ENCODE measurements around the gene CERS6. TPM values are rescaled to one million over a fixed set of nuclear protein-coding genes. Genes with fewer than 3 reads are reported as not detected.
"Not testable (repeated sequence)": the region's sequence is repeated elsewhere in the genome, so short reads cannot be mapped to it uniquely, and the experiment has no call there.

Gene CERS6
- total RNA-seq, 3 donors from 2014 or later: 36.4 to 46.4 (median 44.8) TPM

DNA sequence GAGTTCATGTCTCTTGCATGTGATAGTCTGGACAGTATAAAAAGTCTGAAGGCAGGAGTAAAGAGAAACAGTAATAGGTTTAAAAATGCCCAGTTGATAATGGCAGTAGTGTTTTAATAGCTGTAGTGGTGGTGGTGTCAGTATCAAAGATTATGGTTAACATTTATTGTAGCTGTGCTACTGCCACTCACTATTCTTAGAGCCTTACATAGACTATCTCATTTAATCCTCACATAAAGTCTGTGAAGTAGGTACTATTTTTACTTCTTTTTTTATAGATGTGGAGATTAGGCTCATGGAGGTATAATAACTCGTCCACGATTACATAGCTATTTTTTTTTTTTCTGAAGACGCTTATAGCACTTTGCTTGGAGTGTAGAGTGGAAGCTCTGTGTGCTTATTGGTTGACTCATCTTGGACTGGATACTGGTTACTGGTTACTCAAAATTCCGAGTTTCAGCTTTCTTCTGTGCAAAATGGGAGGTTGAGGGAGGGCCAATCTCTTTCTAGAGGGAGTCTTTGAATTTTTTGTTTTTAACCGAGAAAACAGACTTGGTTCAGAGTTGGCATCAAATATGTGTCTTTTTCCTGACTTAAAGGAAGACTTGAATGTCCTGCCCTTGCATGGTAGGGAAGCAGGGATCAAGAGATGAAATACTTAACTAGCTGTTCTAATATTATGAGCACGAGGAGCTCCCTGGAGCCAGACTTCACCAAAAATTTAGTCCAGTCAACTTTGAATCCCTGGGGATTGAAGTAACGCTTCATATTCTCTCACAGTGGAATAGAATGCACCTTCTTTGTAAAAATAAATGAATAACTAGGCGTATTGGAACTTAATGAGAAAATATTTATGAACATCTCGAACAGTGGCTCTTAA is 27.1 kb downstream of the CERS6 start:
- H3K4me1 ChIP-seq: no peaks in the 10 kb centered on the region
- DNase-seq (ENCODE audit: low spot score in 2 of 2): no peak
- TF ChIP-seq POLR2AphosphoS5 (IDR thresholded peaks at IDR 0.05): no peak
- no peak for TF ChIP-seq POLR2A (IDR thresholded peaks at IDR 0.05)
- TF ChIP-seq, protein P1, sequence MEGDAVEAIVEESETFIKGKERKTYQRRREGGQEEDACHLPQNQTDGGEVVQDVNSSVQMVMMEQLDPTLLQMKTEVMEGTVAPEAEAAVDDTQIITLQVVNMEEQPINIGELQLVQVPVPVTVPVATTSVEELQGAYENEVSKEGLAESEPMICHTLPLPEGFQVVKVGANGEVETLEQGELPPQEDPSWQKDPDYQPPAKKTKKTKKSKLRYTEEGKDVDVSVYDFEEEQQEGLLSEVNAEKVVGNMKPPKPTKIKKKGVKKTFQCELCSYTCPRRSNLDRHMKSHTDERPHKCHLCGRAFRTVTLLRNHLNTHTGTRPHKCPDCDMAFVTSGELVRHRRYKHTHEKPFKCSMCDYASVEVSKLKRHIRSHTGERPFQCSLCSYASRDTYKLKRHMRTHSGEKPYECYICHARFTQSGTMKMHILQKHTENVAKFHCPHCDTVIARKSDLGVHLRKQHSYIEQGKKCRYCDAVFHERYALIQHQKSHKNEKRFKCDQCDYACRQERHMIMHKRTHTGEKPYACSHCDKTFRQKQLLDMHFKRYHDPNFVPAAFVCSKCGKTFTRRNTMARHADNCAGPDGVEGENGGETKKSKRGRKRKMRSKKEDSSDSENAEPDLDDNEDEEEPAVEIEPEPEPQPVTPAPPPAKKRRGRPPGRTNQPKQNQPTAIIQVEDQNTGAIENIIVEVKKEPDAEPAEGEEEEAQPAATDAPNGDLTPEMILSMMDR (IDR thresholded peaks at IDR 0.05): no peak
- H3K27me3 ChIP-seq: no peaks in the 10 kb centered on the region
- intact Hi-C loops (cut with DNase I; ENCODE audit: low total_unique reads): no loop called here
- no peak overlapping the region for H3K4me3 ChIP-seq
- H3K9me3 ChIP-seq: no peaks in the 10 kb centered on the region
- no peak overlapping the region for H3K27ac ChIP-seq
- no peaks in the 10 kb centered on the region for H3K36me3 ChIP-seq

DNA sequence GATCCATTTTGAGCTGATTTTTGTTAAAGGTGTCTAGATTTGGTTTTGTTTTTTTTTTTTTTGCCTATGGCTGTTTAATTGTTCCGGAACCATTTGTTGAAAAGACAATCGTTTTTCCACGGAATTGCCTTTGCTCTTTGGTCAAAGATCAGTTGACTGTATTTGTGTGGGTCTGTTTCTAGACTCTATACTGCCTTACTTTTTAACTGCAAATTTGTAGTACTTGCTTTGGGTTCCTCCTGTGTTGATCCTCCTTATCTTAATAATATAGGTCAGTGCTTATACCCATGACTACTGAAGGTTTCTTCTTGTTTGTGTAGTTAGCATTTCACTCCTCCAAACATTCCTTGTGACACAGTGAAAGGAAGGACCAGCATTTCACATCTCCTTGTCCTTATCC is 30.4 kb downstream of the CERS6 start:
- Histone ChIP-seq H3K36me3 (no peaks in the 10 kb centered on the region), H3K27ac (no peak overlapping the region), H3K4me3 (no peak overlapping the region), H3K27me3 (no peaks in the 10 kb centered on the region), H3K9me3 (no peaks in the 10 kb centered on the region), H3K4me1 (no peaks in the 10 kb centered on the region)
- no peak for DNase-seq (ENCODE audit: low spot score in 2 of 2)
- intact Hi-C loops (cut with DNase I; ENCODE audit: low total_unique reads): no loop called here
- no peak for TF ChIP-seq POLR2AphosphoS5 (IDR thresholded peaks at IDR 0.05)
- no peak for TF ChIP-seq POLR2A (IDR thresholded peaks at IDR 0.05)
- TF ChIP-seq, protein P1 (IDR thresholded peaks at IDR 0.05): no peak

DNA sequence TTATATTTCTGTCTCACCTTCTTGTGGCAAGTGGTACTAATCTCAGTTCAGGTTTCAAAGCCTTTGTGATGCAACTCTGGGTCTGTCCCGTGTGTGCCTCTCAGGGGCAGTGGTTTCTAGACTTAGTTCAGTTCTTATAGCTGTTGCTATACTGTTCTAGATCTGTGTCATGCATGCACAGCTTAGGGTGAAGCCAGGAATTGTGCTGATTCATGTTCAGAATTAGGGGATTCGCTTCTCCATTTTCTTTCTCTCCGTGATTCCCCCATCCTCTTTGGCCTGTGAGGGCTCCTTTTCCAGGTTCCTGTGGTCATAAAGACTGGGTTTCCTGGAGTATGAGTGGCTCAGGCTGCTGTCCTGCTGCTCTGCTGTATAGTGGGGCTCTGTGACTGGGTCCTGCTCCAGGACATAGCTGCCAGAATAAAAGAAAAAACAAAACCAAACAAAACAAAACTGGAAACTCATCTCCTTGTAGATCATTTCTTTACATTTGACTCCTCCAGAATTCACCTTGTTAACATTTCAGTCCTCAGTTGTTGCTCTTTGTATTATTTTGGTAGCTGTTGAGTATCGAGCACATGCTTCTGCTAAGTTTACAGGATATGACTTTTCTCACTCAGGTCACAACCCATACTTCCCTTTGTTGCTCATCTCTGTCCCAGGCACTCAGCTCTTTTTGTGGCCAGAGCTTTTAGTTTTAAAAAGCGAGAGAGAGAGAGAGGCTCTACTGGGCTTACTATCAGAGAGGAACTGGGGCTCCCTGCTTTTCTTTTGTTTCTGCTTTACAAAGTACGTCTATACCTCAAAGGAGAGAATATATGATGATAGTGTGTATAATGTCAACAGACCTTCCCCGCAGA is 34.2 kb downstream of the CERS6 start:
- Histone ChIP-seq H3K4me1 (no peaks in the 10 kb centered on the region), H3K9me3 (no peaks in the 10 kb centered on the region), H3K27me3 (no peaks in the 10 kb centered on the region), H3K4me3 (peak overlapping the region in 1 of 3 donors; percentile 6), H3K27ac (peak overlapping the region; percentile 8 to 13), H3K36me3 (no peaks in the 10 kb centered on the region)
- DNase-seq (ENCODE audit: low spot score in 2 of 2): no peak
- intact Hi-C loops (cut with DNase I; ENCODE audit: low total_unique reads): no loop called here
- TF ChIP-seq POLR2AphosphoS5 (IDR thresholded peaks at IDR 0.05): no peak
- TF ChIP-seq, protein P1 (IDR thresholded peaks at IDR 0.05): no peak
- no peak for TF ChIP-seq POLR2A (IDR thresholded peaks at IDR 0.05)

DNA sequence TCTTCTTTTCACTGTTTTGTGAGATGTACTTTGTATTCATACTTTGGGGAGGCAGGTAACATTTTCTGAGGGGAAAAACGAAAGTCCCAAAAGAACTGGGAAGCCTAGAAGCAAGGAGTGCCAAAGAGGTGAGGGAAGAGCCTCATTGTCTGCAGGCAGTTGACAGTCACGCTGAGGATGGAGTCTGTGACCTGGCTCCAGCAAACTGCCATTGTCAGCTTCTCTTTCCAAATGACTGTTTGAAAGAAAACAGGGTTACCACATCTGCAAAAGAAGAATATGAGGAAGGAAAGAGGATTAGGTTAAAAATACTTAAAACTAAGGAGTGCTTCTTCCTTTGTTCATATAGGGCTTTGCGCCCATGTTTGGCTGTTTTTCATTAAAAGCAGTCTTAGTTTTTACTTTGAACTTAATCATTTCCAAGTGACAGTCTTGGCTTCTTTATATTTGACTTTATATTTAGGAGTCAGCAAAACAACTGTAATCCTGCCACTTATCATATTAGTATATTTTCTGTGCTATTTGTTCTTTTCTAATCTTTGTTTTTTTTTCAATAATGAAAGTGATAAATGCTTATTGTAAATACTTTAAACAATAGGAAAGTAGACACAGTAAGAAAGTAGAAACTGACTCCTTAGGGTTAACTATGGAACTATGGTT is 35.0 kb downstream of the CERS6 start:
- Histone ChIP-seq H3K9me3 (no peaks in the 10 kb centered on the region), H3K27ac (peak overlapping the region; percentile 8 to 13), H3K4me1 (no peaks in the 10 kb centered on the region), H3K4me3 (peak overlapping the region in 1 of 3 donors; percentile 6), H3K27me3 (no peaks in the 10 kb centered on the region), H3K36me3 (no peaks in the 10 kb centered on the region)
- intact Hi-C loops (cut with DNase I; ENCODE audit: low total_unique reads): no loop called here
- no peak for TF ChIP-seq POLR2AphosphoS5 (IDR thresholded peaks at IDR 0.05)
- no peak for TF ChIP-seq POLR2A (IDR thresholded peaks at IDR 0.05)
- TF ChIP-seq, protein P1 (IDR thresholded peaks at IDR 0.05): no peak
- no peak for DNase-seq (ENCODE audit: low spot score in 2 of 2)

DNA sequence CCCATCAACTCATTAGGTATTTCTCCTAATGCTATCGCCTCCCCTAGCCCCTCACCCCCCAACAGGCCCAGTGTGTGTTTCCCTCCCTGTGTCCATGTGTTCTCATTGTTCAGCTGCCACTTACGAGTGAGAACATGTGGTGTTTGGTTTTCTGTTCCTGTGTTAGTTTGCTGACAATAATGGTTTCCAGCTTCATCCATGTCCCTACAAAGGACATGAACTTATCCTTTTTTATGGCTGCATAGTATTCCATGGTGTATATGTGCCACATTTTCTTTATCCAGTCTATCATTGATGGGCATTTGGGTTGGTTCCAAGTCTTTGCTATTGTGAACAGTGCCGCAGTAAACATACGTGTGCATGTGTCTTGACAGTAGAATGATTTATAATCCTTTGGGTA is 35.7 kb downstream of the CERS6 start:
- DNase-seq (ENCODE audit: low spot score in 2 of 2); H3K27me3 ChIP-seq; H3K4me1 ChIP-seq; H3K36me3 ChIP-seq; H3K27ac ChIP-seq; H3K4me3 ChIP-seq; H3K9me3 ChIP-seq; intact Hi-C loops (cut with DNase I; ENCODE audit: low total_unique reads): not testable (repeated sequence)

DNA sequence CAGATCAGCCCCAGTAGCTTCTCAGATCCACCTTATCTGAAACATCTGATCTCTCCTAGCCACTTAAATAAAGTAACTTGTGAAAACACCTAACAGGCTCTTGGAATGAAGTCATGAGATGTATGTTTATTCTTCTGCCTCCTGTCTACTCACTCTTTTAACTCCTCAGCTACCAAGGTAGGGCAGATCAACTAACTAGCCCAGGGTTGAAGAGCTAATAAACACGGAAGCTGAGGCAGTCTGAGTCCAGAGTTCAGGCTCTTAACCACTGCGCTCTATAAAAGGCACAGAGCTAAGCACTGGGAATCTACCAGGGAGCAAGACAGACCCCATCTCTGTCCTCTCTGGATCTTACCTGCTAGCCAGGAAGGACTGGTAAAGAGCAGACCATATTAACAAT is 37.1 kb downstream of the CERS6 start:
- intact Hi-C loops (cut with DNase I; ENCODE audit: low total_unique reads); H3K4me3 ChIP-seq; H3K27ac ChIP-seq; DNase-seq (ENCODE audit: low spot score in 2 of 2); H3K4me1 ChIP-seq; H3K36me3 ChIP-seq; H3K27me3 ChIP-seq; H3K9me3 ChIP-seq: not testable (repeated sequence)

All from breast epithelium (tissue), 4 donors.